IMR-90 (cell line): ENCODE data around the gene PTK6. TPM values are rescaled to one million over a fixed set of nuclear protein-coding genes. Genes with fewer than 3 reads are reported as not detected.

Experiments used
- ATAC-seq: fragments of 200-7000 bp; cut with Tn5 transposase; 2 replicates; pipeline ENCODE4 v1.9.1; 2020; ENCODE audit warnings: low read depth, mild to moderate bottlenecking, moderate library complexity
- BruUV-seq: library from RNA; stranded (reverse); fragments of 400-500 nt; replicated peaks from 2 replicates; lab custom pipeline; 2021; lab: Mats Ljungman, UMichigan
- CTCF ChIA-PET: fragments of 300-600 bp; formaldehyde crosslinking; extraction: SDS; loops from one replicate; lab custom pipeline; 2021; ENCODE audit warnings: antibody characterized with exemption; lab: Yijun Ruan, JAX
- POLR2A ChIA-PET: fragments of 300-600 bp; sonication (Branson Sonifier 250); formaldehyde crosslinking; loops from one replicate; lab custom pipeline; 2022; ENCODE audit warnings: antibody characterized with exemption; ENCODE audit not compliant: unreplicated experiment; lab: Charles Lee
- DNase-seq: peaks from one replicate; pipeline ENCODE4 v3.0.0; 2013
- H2AFZ ChIP-seq: replicated peaks from 2 replicates; pipeline ENCODE3; 2013; ENCODE audit warnings: low read length, mild to moderate bottlenecking; ENCODE audit not compliant: poor library complexity
- H2AK5ac ChIP-seq: 2 replicates; pipeline ENCODE4 v1.6.1; 2013; ENCODE audit warnings: low read depth, low read length, inconsistent platforms
- H2AK9ac ChIP-seq: replicated peaks from 2 replicates; pipeline ENCODE3; 2013; ENCODE audit warnings: mild to moderate bottlenecking, low read depth, low read length, moderate library complexity; ENCODE audit not compliant: poor library complexity
- H2BK120ac ChIP-seq: 2 replicates; pipeline ENCODE4 v1.6.1; 2013; ENCODE audit warnings: low read depth, low read length, inconsistent platforms
- H2BK15ac ChIP-seq: 3 replicates; pipeline ENCODE4 v1.6.1; 2013; ENCODE audit warnings: low read depth, low read length, inconsistent platforms
- H2BK20ac ChIP-seq: 2 replicates; pipeline ENCODE4 v1.6.1; 2013; ENCODE audit warnings: low read depth, mild to moderate bottlenecking, inconsistent platforms, low read length, moderate library complexity
- H2BK5ac ChIP-seq: 2 replicates; pipeline ENCODE4 v1.6.1; 2013; ENCODE audit warnings: mild to moderate bottlenecking, low read depth, low read length, inconsistent platforms; ENCODE audit not compliant: poor library complexity, severe bottlenecking
- H3K14ac ChIP-seq: replicated peaks from 2 replicates; pipeline ENCODE4 v1.6.1; 2013; ENCODE audit warnings: low read depth, low read length, inconsistent platforms
- H3K18ac ChIP-seq: 2 replicates; pipeline ENCODE4 v1.6.1; 2013; ENCODE audit warnings: low read depth, low read length, control low read depth
- H3K23ac ChIP-seq: 2 replicates; pipeline ENCODE4 v1.6.1; 2013; ENCODE audit warnings: low read depth, low read length, inconsistent platforms
- H3K27ac ChIP-seq: 2 replicates; pipeline ENCODE4 v1.5.1; 2013; ENCODE audit warnings: mild to moderate bottlenecking, control low read depth, low read length; ENCODE audit not compliant: insufficient read depth
- H3K27me3 ChIP-seq: 2 replicates; pipeline ENCODE4 v1.6.1; 2013; ENCODE audit warnings: low read length; ENCODE audit not compliant: control insufficient read depth, insufficient read depth
- H3K36me3 ChIP-seq: 2 replicates; pipeline ENCODE4 v1.6.1; 2013; ENCODE audit warnings: low read length, mixed read lengths; ENCODE audit not compliant: control insufficient read depth, insufficient read depth
- H3K4ac ChIP-seq: 2 replicates; pipeline ENCODE4 v1.6.1; 2013; ENCODE audit warnings: low read depth, low read length, inconsistent platforms
- H3K4me1 ChIP-seq: 2 replicates; pipeline ENCODE4 v1.6.1; 2013; ENCODE audit warnings: low read length, mixed read lengths; ENCODE audit not compliant: control insufficient read depth, insufficient read depth
- H3K4me2 ChIP-seq: 2 replicates; pipeline ENCODE4 v1.6.1; 2013; ENCODE audit warnings: low read depth, mild to moderate bottlenecking, control low read depth, low read length, moderate library complexity
- H3K4me3 ChIP-seq: 2 replicates; pipeline ENCODE4 v1.5.1; 2013; ENCODE audit warnings: low read depth, mild to moderate bottlenecking, control low read depth, low read length, moderate library complexity; ENCODE audit not compliant: insufficient read depth
- H3K56ac ChIP-seq: 2 replicates; pipeline ENCODE4 v1.6.1; 2013; ENCODE audit warnings: low read length, inconsistent platforms; ENCODE audit not compliant: insufficient read depth; ENCODE audit errors: extremely low read depth
- H3K79me1 ChIP-seq, 2 experiments: 2 replicates each; pipeline ENCODE4 v1.6.1; 2013; ENCODE audit warnings: low read length in 2 of 2, inconsistent platforms in 1 of 2, low read depth in 1 of 2
- H3K9ac ChIP-seq: 2 replicates; pipeline ENCODE4 v1.6.1; 2013; ENCODE audit warnings: low read depth, low read length, control low read depth
- H3K9me1 ChIP-seq: 2 replicates; pipeline ENCODE4 v1.6.1; 2013; ENCODE audit warnings: low read length, inconsistent platforms; ENCODE audit not compliant: insufficient read depth
- H3K9me3 ChIP-seq: 2 replicates; pipeline ENCODE4 v1.6.1; 2013; ENCODE audit warnings: low read length; ENCODE audit not compliant: control insufficient read depth, insufficient read depth
- H4K20me1 ChIP-seq: 2 replicates; pipeline ENCODE4 v1.6.1; 2013; ENCODE audit warnings: low read length, inconsistent platforms; ENCODE audit not compliant: insufficient read depth
- H4K5ac ChIP-seq: 2 replicates; pipeline ENCODE4 v1.6.1; 2013; ENCODE audit warnings: mild to moderate bottlenecking, low read depth, low read length, control low read depth
- H4K8ac ChIP-seq, 2 experiments: 2 replicates each; pipeline ENCODE4 v1.6.1; 2013; ENCODE audit warnings: low read depth in 2 of 2, low read length in 2 of 2, control low read depth in 1 of 2, inconsistent platforms in 1 of 2
- H4K91ac ChIP-seq: 2 replicates; pipeline ENCODE4 v1.6.1; 2013; ENCODE audit warnings: low read depth, low read length, inconsistent platforms; ENCODE audit not compliant: insufficient read depth
- WGBS, 2 experiments: methylation state at CpG; one replicate each; pipeline versions ENCODE4 v1.1.5 to v1.1.7; 2013; ENCODE audit warnings: missing lambda C conversion rate in 2 of 2; ENCODE audit not compliant: insufficient read length in 1 of 2; ENCODE audit errors: extremely low coverage in 2 of 2; 5-methylcytosine and 5-hydroxymethylcytosine counted together
- dilution Hi-C: fragments of 300-500 bp; cut with HindIII; formaldehyde crosslinking; loops from one replicate; pipeline ENCODE4 v1.14.3; 2018; ENCODE audit warnings: low sequenced_read_pairs; ENCODE audit not compliant: unreplicated experiment
- in situ Hi-C: fragments of 300-500 bp; cut with MboI; formaldehyde crosslinking; loops from 3 replicates; pipeline ENCODE4 v1.14.3; 2019; ENCODE audit warnings: low sequenced_read_pairs, inconsistent platforms, mixed read lengths
- intact Hi-C: fragments of 100-400 bp; cut with micrococcal nuclease; formaldehyde crosslinking; loops from 2 replicates; pipeline ENCODE4 v1.10.0; 2022
- polyA plus RNA-seq, 3 experiments: library from polyadenylated mRNA; depleted of rRNA; stranded (reverse); fragments of >200 nt; gene quantifications; 2 replicates each; pipeline ENCODE4 v1.2.3, GENCODE V29; 2012; ENCODE audit warnings: low replicate concordance in 1 of 3
- total RNA-seq: library from RNA; depleted of rRNA; stranded (reverse); fragments of >200 nt; gene quantifications from 2 replicates; pipeline ENCODE4 v1.2.3, GENCODE V29; 2012
- TF ChIP-seq, protein P1 (sequence below): conservative IDR thresholded peaks from 2 replicates; pipeline ENCODE4 v1.5.1; 2012; ENCODE audit warnings: mild to moderate bottlenecking, low read depth, low read length, improper control_type of control experiment

The PTK6 gene
- total and polyA plus RNA-seq, 2 of the 4 experiments (the other 2 are of a cell fraction) = not detected

- TF ChIP-seq, protein P1, sequence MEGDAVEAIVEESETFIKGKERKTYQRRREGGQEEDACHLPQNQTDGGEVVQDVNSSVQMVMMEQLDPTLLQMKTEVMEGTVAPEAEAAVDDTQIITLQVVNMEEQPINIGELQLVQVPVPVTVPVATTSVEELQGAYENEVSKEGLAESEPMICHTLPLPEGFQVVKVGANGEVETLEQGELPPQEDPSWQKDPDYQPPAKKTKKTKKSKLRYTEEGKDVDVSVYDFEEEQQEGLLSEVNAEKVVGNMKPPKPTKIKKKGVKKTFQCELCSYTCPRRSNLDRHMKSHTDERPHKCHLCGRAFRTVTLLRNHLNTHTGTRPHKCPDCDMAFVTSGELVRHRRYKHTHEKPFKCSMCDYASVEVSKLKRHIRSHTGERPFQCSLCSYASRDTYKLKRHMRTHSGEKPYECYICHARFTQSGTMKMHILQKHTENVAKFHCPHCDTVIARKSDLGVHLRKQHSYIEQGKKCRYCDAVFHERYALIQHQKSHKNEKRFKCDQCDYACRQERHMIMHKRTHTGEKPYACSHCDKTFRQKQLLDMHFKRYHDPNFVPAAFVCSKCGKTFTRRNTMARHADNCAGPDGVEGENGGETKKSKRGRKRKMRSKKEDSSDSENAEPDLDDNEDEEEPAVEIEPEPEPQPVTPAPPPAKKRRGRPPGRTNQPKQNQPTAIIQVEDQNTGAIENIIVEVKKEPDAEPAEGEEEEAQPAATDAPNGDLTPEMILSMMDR = no peak
- Histone ChIP-seq H2AFZ (peak overlapping the region; percentile 33), H3K23ac (peak overlapping the region; percentile 82), H3K27me3 (no peaks in the 10 kb centered on the region), H3K27ac (no peak overlapping the region), H3K18ac (no peak overlapping the region), H3K79me1 (peaks cover 19 to 38% of the 10 kb centered on the region in 2 experiments), H4K8ac (no peak overlapping the region), H2BK15ac (no peak overlapping the region), H3K56ac (no peak overlapping the region), H3K4me2 (peak overlapping the region; percentile 77), H3K14ac (no peak overlapping the region; the same call in 1 of the 2 replicates), H2BK5ac (no peak overlapping the region), H3K4me1 (peaks cover 13% of the 10 kb centered on the region), H3K36me3 (peaks cover 23% of the 10 kb centered on the region), H4K91ac (no peak overlapping the region), H3K4me3 (0 out of 2 replicates have a peak overlapping the region, but pooled peaks have one; percentile 10), H2AK9ac (peak overlapping the region; percentile 52), H2AK5ac (peak overlapping the region; percentile 58; the same call in 1 of the 2 replicates), H4K5ac (no peak overlapping the region), H3K9ac (peak overlapping the region; percentile 24; the same call in 1 of the 2 replicates), H2BK120ac (no peak overlapping the region), H3K4ac (no peak overlapping the region), H2BK20ac (no peak overlapping the region), H3K9me1 (peaks cover 11% of the 10 kb centered on the region; the same call in 1 of the 2 replicates), H4K20me1 (peaks cover 29% of the 10 kb centered on the region), H3K9me3 (no peaks in the 10 kb centered on the region)
- ATAC-seq = no peak
- DNase-seq = no peak
- ChIA-PET POLR2A (no interaction called here), CTCF (interaction anchor here (1.0 to 1.7 kb wide), 2 partner anchors 15 to 25 kb away, joined by 4 read pairs; partner anchors contain the start of gene PTK6)
- 83% methylated on average over 1 of the region's 13 CpGs; no CpG with 5 or more reads in 1 of the 2 experiments for WGBS, 2 experiments
- in situ Hi-C loops = no loop called here
- BruUV-seq = no TSS peak
- intact Hi-C loops = no loop called here
- dilution Hi-C loops = no loop called here
These were observed 14.9 kb downstream of the PTK6 start for GRCh38 chr20:63522091-63522868.
